Spinal cord (tissue), 10 donors: ENCODE data around the gene ZFPL1. TPM values are rescaled to one million over a fixed set of nuclear protein-coding genes. Genes with fewer than 3 reads are reported as not detected.

Experiments
- DNase-seq, 6 donors: peaks; one replicate each; pipeline versions ENCODE4 v3.0.0 to v3.0.0-alpha.2; 2013 to 2015; ENCODE audit warnings: low spot score in 6 of 6, low read depth in 4 of 6
- H3K27ac ChIP-seq: one replicate; pipeline ENCODE4 v1.5.1; 2013; ENCODE audit warnings: low read depth, low read length, control low read depth
- H3K27me3 ChIP-seq: one replicate; pipeline ENCODE4 v1.6.1; 2013; ENCODE audit warnings: low read length; ENCODE audit not compliant: control insufficient read depth, insufficient read depth
- H3K36me3 ChIP-seq: one replicate; pipeline ENCODE4 v1.6.1; 2013; ENCODE audit warnings: low read length; ENCODE audit not compliant: control insufficient read depth, insufficient read depth
- H3K4me1 ChIP-seq: one replicate; pipeline ENCODE4 v1.6.1; 2013; ENCODE audit warnings: low read length; ENCODE audit not compliant: control insufficient read depth, insufficient read depth
- H3K4me3 ChIP-seq: one replicate; pipeline ENCODE4 v1.5.1; 2013; ENCODE audit warnings: low read depth, low read length, control low read depth
- H3K9me3 ChIP-seq: one replicate; pipeline ENCODE4 v1.6.1; 2013; ENCODE audit warnings: low read length; ENCODE audit not compliant: control insufficient read depth, insufficient read depth
- WGBS: methylation state at CpG from one replicate; pipeline ENCODE4 v1.1.5; 2013; ENCODE audit warnings: missing lambda C conversion rate; ENCODE audit not compliant: insufficient coverage; 5-methylcytosine and 5-hydroxymethylcytosine counted together
- polyA plus RNA-seq, 2 donors: library from polyadenylated mRNA; unstranded; fragments of 120-200 nt; gene quantifications; one replicate each; pipeline ENCODE4 v1.2.1, GENCODE V29; 2013; ENCODE audit not compliant: insufficient read length in 2 of 2
- total RNA-seq, 2 donors: library from RNA; depleted of rRNA in 1 of 2; stranded (reverse); fragments of 120-200 nt in 1 of 2; fragments of >200 nt in 1 of 2; gene quantifications; one replicate each; pipeline versions ENCODE4 v1.2.3 to v1.2.4, GENCODE V29; 2013 to 2014
- donor health status: healthy.

ZFPL1 gene
- total and polyA plus RNA-seq, 4 donors: 19.4 to 37.6 (median 34.2) TPM

DNA sequence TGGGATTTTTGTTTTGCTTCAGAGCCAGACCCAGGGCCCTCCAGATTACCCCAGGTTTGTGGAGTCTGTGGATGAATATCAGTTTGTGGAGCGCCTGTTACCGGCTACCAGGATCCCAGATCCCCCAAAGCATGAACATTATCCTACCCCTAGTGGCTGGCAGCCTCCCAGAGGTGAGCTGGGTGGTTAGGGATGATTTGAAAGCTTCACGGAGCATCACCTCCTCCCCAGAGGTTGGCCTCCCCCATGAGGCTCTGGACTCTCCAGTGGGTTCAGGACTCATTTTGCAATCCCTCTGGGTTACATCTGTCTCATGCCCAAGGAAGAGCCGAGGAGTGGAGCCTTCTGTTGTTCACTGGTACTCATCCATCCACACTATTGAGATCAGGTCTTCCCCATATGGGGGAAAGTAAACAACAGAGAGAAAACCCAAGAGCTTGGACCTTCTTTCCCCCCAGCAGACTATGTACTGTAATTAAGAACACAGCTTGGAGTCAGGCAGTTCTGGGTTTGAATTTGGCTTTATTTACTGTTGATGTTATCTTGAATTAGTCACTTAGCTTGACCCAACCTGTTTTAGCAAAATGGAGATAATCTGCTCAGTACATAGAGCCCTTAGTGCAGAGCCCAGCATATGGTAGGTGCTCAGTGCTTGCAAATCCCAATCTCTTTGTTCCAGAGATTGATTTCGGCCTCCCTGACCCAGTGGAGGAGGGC is 40.6 kb downstream of the ZFPL1 start:
- Histone ChIP-seq H3K27me3 (no peaks in the 10 kb centered on the region), H3K9me3 (no peaks in the 10 kb centered on the region), H3K4me3 (no peak overlapping the region), H3K4me1 (peaks cover 16% of the 10 kb centered on the region), H3K27ac (no peak overlapping the region), H3K36me3 (peaks cover 61% of the 10 kb centered on the region)
- no peak for DNase-seq
- WGBS: 100% methylated on average over 2 of the region's 5 CpGs

DNA sequence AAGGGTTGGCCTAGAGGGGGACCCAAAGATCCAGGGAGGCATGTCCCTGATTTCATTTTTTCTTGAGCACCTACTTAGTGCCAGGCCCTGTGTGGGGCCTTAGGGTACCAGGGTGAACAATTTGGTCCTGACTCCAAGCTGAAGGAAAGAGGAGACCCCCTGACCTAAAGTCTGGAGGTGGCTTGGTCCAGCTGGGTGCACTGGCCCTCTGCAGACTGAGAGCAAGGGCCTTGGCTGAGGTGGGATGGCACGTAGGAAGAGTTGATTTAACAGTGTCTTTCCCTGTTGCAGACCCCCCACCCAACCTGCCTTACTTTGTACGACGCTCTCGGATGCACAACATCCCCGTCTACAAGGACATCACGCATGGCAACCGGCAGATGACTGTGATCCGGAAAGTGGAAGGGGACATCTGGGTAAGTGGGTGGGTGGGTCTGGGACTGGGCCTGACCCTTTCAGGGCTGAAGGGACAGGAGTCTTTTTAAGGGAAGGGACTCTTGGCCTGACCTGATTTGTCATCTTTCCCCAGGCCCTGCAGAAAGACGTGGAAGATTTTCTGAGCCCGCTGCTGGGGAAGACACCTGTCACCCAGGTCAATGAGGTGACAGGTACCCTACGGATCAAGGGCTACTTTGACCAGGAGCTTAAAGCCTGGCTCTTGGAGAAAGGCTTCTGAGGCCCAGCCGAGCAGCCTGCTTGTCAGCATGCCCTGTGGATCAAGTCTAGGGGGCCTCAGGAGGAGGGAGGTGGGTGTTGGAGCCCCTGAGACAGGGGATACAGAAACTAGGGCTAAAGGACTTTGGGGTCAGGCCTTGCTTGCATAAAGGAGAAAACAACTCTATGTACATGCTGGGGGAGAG is 41.4 kb downstream of the ZFPL1 start:
- H3K4me3 ChIP-seq: no peak overlapping the region
- peaks cover 61% of the 10 kb centered on the region for H3K36me3 ChIP-seq
- H3K27ac ChIP-seq: no peak overlapping the region
- no peak for DNase-seq
- 94% methylated on average over 9 of the region's 12 CpGs for WGBS
- peaks cover 16% of the 10 kb centered on the region for H3K4me1 ChIP-seq
- no peaks in the 10 kb centered on the region for H3K9me3 ChIP-seq
- H3K27me3 ChIP-seq: no peaks in the 10 kb centered on the region

DNA sequence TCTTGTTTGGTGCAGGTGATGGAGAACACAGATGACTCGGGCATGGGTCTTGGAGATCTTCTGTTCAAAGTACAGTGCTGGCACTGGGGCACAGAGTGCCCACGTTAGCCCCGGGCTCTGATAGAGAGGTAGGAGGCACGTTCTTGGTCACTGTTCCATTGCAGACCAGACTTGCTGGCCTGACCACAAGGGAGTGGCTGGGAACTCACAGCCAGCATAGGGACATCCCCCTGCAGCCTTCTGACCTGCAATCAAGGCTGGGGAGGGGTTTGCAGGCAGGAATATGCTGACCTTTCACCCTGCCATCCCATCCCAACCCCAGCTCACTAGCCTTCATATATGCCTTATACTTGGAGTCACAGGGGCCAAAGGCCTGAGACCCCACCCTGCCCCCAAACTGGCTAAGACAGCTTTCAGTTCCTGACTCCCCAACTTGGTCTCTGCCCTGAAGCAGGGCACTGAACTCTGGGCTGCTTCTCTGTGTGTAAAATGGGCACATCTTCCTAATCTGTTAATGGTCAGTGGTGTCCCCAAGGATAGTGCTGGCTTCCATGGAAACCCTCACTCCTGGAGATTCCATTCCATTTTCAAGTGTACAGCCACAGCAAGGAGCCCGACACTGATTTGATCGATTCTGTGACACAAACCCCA is 42.7 kb downstream of the ZFPL1 start:
- Histone ChIP-seq H3K27ac (no peak overlapping the region), H3K4me3 (no peak overlapping the region), H3K4me1 (peaks cover 6% of the 10 kb centered on the region), H3K9me3 (no peaks in the 10 kb centered on the region), H3K36me3 (peaks cover 71% of the 10 kb centered on the region), H3K27me3 (no peaks in the 10 kb centered on the region)
- no peak for DNase-seq
- 88% methylated on average over 4 of the region's 6 CpGs for WGBS

DNA sequence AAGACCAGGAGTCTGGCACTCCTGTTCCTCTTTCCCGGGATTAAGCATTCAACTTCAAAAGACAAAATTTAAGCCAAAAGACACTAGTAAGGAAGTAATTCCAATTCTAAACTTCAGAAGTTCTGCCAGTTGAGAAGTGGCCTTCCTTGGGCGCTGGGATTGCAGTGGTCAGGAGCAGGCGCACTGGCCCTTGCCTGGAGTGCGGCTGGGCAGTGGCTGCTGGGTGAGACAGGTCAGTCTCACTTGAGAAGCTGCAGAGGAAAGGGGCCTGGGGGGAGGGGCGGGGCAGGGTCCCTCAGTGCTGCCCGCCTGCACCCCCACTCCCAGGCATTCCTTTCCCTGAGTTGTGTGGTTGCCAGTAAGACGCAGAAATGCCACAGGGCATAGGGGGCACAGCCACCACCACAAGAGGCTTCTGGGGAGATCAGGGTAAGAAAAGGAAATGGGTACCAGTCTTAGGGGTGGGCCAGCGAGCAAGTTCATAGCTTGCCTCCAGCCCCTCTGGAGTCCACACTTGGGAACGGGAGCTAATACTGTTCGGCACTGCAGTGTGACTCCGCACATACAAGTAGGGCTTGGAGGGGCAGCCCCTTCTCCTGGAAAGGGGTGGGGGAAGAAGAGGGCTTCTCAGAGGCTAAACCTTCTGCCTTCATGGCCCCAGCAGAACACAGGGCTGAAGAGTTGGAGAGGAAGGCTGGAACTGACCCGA is 43.6 kb downstream of the ZFPL1 start:
- no peak overlapping the region for H3K27ac ChIP-seq
- no peak overlapping the region for H3K4me3 ChIP-seq
- H3K9me3 ChIP-seq: no peaks in the 10 kb centered on the region
- peaks cover 11% of the 10 kb centered on the region for H3K4me1 ChIP-seq
- H3K36me3 ChIP-seq: peaks cover 79% of the 10 kb centered on the region
- DNase-seq: no peak
- H3K27me3 ChIP-seq: no peaks in the 10 kb centered on the region
- 92% methylated on average over 6 of the region's 12 CpGs for WGBS

DNA sequence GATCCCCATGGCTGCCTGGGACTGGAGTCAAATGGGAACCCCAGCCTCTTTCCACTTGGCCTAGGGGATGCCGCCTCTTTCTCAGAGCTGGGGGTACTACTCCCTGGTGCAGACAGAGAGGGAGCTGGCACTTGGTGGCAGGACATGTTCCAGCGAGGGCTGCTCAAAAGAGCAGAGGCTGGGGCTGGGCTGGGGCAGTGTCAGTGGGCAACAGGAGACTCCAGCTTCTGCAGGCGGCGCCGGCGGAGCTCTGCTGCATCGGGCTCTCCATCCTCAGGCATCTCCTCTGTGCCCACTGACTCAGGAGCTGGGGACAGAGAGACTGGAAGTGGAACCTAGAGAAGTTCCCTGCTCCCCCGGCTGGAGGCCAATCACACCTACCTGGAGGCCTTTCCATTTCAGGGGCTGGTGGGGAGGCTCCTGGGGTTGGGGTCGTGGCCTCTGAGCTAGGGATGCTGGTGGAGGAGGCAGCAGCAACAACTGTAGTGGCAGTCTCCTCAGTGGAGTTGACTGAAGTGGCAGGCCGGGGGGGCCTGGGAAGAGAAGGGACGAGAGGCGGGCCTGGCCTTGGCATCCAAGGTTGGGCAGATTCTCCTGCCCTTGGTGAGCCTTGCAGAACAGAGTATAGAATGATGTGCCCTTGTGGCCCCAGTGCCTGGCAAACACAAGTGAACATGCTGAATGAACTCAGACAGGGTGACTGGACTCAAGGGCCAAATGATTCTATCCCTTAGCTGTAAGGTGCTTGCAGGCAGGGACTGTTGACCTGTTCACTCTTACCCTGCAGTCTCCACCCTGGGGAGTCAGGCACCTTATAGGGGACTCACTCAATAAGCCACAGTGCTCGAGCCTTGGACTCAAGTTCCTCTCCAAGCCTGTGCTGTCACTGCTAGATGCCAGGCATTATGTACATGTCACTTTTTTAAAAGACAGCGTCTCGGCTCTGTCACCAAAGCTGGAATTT is 44.4 kb downstream of the ZFPL1 start:
- no peak for DNase-seq
- no peak overlapping the region for H3K27ac ChIP-seq

DNA sequence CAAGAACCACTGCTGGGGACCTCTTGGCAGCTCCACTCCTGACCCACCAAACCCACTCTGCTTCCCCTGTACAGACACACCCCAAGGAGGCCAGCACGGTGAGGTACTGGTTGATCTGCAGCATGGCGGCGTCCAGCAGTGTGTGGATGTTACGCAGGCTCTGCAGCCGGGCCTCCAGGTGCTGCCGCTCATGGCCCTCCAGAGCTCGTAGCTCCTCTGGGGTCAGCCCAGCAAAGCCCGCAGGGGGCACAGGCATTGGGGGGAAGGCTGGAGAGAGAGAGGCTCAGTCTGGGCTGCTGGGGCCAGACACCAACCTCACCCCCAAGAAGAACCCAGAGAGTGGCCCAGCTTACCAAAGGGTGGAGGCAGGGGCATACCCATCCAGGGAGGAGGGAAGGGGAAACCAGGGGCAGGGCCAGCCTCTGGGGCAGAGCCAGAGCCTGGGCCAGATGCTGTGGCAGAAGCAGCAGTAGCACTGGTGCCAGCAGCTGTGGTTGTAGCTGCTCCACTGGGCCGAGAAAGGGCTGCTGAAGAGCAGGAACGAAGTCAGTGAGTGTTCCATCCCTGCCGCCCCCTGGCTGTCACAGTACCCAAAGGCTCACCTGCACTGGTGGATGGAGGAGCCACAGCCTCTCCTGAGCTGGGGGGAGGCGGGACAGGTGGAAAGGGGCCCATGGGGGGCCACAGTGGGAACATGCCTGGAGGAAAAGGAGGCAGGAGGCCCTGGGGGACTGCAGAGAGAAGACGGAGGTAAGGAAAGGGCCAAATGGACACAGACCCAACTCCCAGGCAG is 45.8 kb downstream of the ZFPL1 start:
- Histone ChIP-seq H3K4me1 (peaks cover 22% of the 10 kb centered on the region), H3K36me3 (peaks cover 86% of the 10 kb centered on the region), H3K4me3 (no peak overlapping the region), H3K27me3 (no peaks in the 10 kb centered on the region), H3K27ac (no peak overlapping the region), H3K9me3 (no peaks in the 10 kb centered on the region)
- WGBS: 90% methylated on average over 11 of the region's 13 CpGs
- no peak for DNase-seq

More for the DNA sequence above, 44.4 kb downstream of the ZFPL1 start:
- WGBS: 91% methylated on average over 13 of the region's 15 CpGs
- Histone ChIP-seq H3K9me3 (no peaks in the 10 kb centered on the region), H3K4me3 (no peak overlapping the region), H3K27me3 (no peaks in the 10 kb centered on the region), H3K36me3 (peaks cover 86% of the 10 kb centered on the region), H3K4me1 (peaks cover 16% of the 10 kb centered on the region)

DNA sequence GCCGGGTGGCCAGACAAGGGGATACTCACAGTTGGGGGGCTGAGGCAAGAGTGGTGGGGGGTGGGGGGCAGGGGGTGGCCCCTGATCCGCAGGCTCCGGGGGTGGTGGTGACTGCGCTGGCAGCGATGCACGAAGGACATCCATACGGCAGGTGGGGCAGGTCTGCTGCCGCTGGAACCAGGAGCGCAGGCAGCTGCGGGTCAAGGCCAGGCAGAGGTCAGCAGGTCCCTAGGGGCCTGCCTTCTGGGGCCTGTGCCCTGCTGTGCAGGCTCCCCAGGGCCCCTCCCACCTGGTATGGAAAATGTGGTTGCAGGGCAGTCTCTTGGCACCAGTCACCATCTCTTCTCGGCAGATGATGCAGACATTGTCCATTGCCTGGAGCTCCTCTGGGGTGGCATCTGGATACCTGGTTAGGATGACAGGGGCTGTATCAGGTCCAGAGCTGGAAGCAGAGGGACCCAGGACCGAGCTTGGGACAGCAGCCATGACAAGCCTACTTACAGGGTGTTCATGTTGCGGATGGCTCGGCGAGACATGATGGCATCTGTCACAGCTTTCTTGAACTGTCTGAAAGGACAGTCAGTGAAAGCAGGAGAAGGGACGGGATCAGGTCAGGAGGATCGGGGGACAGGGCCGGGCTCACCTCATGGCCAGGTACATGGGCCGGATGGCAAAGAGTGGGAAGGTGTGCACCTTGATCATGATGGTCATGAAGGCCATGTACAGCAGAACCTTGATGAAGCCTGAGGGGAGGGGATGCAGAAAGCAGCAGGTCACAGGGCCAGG is 46.8 kb downstream of the ZFPL1 start:
- no peak for DNase-seq
- Histone ChIP-seq H3K4me1 (peaks cover 31% of the 10 kb centered on the region), H3K36me3 (peaks cover 77% of the 10 kb centered on the region), H3K4me3 (no peak overlapping the region), H3K9me3 (no peaks in the 10 kb centered on the region), H3K27me3 (no peaks in the 10 kb centered on the region), H3K27ac (no peak overlapping the region)
- 95% methylated on average over 18 of the region's 19 CpGs for WGBS

DNA sequence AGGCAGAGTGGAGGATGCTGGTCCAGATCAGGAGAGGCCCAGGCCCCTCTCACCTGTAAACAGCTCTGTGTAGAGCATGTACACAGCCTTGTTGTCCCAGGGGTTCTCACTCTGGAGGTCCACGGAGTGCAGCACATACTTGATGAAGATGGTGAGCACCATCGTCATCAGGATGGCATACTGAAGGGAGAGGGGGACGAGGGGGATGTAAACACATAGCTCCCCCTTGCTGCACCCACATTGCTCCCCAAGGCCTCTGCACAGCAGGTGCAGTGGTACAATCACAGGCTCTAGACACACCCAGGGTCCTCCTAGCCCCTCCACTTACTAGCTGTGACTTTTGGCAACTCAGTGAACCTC is 47.4 kb downstream of the ZFPL1 start:
- H3K36me3 ChIP-seq: peaks cover 71% of the 10 kb centered on the region
- WGBS: no CpG with 5 or more reads among the region's 3 CpGs
- DNase-seq: no peak
- H3K4me1 ChIP-seq: peaks cover 32% of the 10 kb centered on the region
- no peak overlapping the region for H3K27ac ChIP-seq
- no peaks in the 10 kb centered on the region for H3K27me3 ChIP-seq
- H3K9me3 ChIP-seq: no peaks in the 10 kb centered on the region
- no peak overlapping the region for H3K4me3 ChIP-seq
